ENCODE measurements around the gene VSIG10L2. TPM values are rescaled to one million over a fixed set of nuclear protein-coding genes. Genes with fewer than 3 reads are reported as not detected.

Gene VSIG10L2
- total RNA-seq, 1 experiment from 2014 or later: not detected

DNA sequence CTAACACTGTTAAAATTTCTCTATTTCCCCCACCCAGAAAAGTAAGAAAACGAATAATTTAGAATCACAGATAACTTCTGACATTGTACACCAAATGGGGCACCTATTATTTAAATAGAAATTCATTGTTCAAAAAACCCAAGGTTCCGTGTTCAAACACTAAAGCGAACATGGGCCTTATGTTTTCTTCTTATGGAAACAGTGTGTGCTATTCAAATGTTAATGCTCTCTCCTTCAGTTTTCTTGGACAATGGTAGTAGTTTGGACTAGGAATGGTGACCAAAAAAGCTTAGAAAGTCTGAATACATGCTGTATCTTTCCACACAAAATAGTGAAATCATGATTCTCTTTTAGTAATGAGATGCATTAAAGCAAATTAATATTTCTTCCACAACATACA is 33.7 kb downstream of the VSIG10L2 start:
- Histone ChIP-seq H3K9me3 (ENCODE audit: control insufficient read depth in 1 of 2, insufficient read depth in 1 of 2, low read depth in 1 of 2, low read length in 2 of 2) (no peaks in the 10 kb centered on the region), H3K4me3 (replicated peaks in 1 of 2; ENCODE audit: low read depth in 1 of 2, low read length in 2 of 2) (no peak overlapping the region), H3K4me1 (ENCODE audit: control insufficient read depth in 1 of 2, insufficient read depth in 2 of 2, low read length in 2 of 2) (0 out of 4 replicates have a peak, but pooled peaks cover 3 to 6% of the 10 kb centered on the region in 2 experiments), H3K9ac (ENCODE audit: low read length) (no peak overlapping the region), H3K79me2 (ENCODE audit: insufficient read depth, low read length) (no peaks in the 10 kb centered on the region), H3K9me2 (ENCODE audit: insufficient read depth) (no peaks in the 10 kb centered on the region), H3K27ac (ENCODE audit: low read depth, low read length) (no peak overlapping the region), H2AFZ (ENCODE audit: low read depth, low read length, poor library complexity, severe bottlenecking) (no peak overlapping the region), H3K36me3 (ENCODE audit: control insufficient read depth in 1 of 2, insufficient read depth in 2 of 2, low read length in 2 of 2) (peaks cover 0 to 3% of the 10 kb centered on the region in 2 experiments; a peak in 1 of 4 replicates), H4K20me1 (ENCODE audit: insufficient read depth) (no peaks in the 10 kb centered on the region), H3K27me3 (ENCODE audit: insufficient read depth, low read length) (no peaks in the 10 kb centered on the region), H3K4me2 (ENCODE audit: low read length) (no peak overlapping the region)
- ATAC-seq: no peak
- ChIA-PET POLR2A (no interaction called here), RAD21 (ENCODE audit: low non-redundant PET in 1 of 2, low total read pairs in 2 of 2, uncharacterized antibody in 2 of 2, unreplicated experiment in 2 of 2) (no interaction called here), CTCF (no interaction called here)
- TF ChIP-seq CBX3 (IDR thresholded peaks at IDR 0.05; ENCODE audit: low read depth): no peak
- TF ChIP-seq, protein P1, sequence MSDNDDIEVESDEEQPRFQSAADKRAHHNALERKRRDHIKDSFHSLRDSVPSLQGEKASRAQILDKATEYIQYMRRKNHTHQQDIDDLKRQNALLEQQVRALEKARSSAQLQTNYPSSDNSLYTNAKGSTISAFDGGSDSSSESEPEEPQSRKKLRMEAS (IDR thresholded peaks at IDR 0.05): no peak
- no peak for TF ChIP-seq SIN3A (IDR thresholded peaks at IDR 0.05; ENCODE audit: low read depth)
- no peak for TF ChIP-seq POLR2A (IDR thresholded peaks at IDR 0.05; ENCODE audit: borderline replicate concordance, extremely low read depth, insufficient read depth, insufficient read length)
- TF ChIP-seq EZH2phosphoT487 (IDR thresholded peaks at IDR 0.05; ENCODE audit: borderline replicate concordance): no peak
- TF ChIP-seq RAD21 (IDR thresholded peaks at IDR 0.05; ENCODE audit: low read depth): no peak
- TF ChIP-seq, protein P2, sequence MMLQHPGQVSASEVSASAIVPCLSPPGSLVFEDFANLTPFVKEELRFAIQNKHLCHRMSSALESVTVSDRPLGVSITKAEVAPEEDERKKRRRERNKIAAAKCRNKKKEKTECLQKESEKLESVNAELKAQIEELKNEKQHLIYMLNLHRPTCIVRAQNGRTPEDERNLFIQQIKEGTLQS (IDR thresholded peaks at IDR 0.05): no peak
- no peak for TF ChIP-seq SP1 (IDR thresholded peaks at IDR 0.05; ENCODE audit: low read depth)
- TF ChIP-seq, protein P3, sequence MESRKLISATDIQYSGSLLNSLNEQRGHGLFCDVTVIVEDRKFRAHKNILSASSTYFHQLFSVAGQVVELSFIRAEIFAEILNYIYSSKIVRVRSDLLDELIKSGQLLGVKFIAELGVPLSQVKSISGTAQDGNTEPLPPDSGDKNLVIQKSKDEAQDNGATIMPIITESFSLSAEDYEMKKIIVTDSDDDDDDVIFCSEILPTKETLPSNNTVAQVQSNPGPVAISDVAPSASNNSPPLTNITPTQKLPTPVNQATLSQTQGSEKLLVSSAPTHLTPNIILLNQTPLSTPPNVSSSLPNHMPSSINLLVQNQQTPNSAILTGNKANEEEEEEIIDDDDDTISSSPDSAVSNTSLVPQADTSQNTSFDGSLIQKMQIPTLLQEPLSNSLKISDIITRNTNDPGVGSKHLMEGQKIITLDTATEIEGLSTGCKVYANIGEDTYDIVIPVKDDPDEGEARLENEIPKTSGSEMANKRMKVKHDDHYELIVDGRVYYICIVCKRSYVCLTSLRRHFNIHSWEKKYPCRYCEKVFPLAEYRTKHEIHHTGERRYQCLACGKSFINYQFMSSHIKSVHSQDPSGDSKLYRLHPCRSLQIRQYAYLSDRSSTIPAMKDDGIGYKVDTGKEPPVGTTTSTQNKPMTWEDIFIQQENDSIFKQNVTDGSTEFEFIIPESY (IDR thresholded peaks at IDR 0.05; ENCODE audit: extremely low read depth, insufficient replicate concordance, low read length): no peak
- TF ChIP-seq YY1 (IDR thresholded peaks at IDR 0.05; ENCODE audit: extremely low read depth, insufficient replicate concordance, low read depth, low read length): no peak
- no peak for TF ChIP-seq ELF1 (IDR thresholded peaks at IDR 0.05; ENCODE audit: borderline replicate concordance, low read depth)
- TF ChIP-seq JUND (IDR thresholded peaks at IDR 0.05): no peak
- TF ChIP-seq EZH2 (IDR thresholded peaks at IDR 0.05): no peak
- TF ChIP-seq, protein P4, sequence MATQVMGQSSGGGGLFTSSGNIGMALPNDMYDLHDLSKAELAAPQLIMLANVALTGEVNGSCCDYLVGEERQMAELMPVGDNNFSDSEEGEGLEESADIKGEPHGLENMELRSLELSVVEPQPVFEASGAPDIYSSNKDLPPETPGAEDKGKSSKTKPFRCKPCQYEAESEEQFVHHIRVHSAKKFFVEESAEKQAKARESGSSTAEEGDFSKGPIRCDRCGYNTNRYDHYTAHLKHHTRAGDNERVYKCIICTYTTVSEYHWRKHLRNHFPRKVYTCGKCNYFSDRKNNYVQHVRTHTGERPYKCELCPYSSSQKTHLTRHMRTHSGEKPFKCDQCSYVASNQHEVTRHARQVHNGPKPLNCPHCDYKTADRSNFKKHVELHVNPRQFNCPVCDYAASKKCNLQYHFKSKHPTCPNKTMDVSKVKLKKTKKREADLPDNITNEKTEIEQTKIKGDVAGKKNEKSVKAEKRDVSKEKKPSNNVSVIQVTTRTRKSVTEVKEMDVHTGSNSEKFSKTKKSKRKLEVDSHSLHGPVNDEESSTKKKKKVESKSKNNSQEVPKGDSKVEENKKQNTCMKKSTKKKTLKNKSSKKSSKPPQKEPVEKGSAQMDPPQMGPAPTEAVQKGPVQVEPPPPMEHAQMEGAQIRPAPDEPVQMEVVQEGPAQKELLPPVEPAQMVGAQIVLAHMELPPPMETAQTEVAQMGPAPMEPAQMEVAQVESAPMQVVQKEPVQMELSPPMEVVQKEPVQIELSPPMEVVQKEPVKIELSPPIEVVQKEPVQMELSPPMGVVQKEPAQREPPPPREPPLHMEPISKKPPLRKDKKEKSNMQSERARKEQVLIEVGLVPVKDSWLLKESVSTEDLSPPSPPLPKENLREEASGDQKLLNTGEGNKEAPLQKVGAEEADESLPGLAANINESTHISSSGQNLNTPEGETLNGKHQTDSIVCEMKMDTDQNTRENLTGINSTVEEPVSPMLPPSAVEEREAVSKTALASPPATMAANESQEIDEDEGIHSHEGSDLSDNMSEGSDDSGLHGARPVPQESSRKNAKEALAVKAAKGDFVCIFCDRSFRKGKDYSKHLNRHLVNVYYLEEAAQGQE (IDR thresholded peaks at IDR 0.05; ENCODE audit: low read depth): no peak
- BruUV-seq (replicated peaks): no TSS peak
- intact Hi-C loops (cut with micrococcal nuclease): no loop called here
- no peak for DNase-seq (ENCODE audit: low read depth, low spot score)
